NCI-H2081 (cell line): ENCODE results near the gene DRC1.

Experiments used
- DNase-seq, 2 experiments: peaks; one replicate each; lab custom pipeline; 2025; lab: John Stamatoyannopoulos, UW

Gene DRC1

GRCh38 chr2:26399771-26400376 lies 1.8 kb upstream of the DRC1 start:
- DNase-seq: peak; percentile 70 to 90

GRCh38 chr2:26400723-26401122 lies 997 bp upstream of the DRC1 start:
- no peak for DNase-seq

- DNase-seq: no peak
These were observed 5.8 kb downstream of the DRC1 start for GRCh38 chr2:26407526-26407925.

DNA sequence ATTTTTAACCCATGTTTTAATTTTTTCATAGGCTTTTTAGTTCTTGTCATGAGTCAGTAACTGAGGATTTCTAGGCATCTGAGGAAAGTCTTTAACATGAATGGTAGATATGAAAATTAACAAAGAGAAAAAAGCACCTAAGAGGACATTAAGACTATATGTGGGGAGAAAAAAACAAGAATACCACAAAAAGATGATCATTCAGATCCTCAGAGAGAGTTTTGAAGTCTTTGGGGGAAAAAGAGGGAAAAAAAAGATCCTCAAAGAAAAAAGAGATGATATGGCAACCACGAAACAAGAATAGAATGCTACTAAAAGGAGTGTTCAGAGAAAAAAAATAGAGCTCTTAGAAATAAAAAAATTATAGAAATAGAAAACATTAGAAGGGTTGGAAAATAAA lies 8.1 kb downstream of the DRC1 start:
- DNase-seq: no peak

- DNase-seq: no peak
These were observed 9.1 kb downstream of the DRC1 start for GRCh38 chr2:26410764-26411243.

- no peak for DNase-seq
These were observed 9.7 kb downstream of the DRC1 start for GRCh38 chr2:26411419-26411818.

GRCh38 chr2:26412091-26412673 lies 10.5 kb downstream of the DRC1 start:
- no peak for DNase-seq

DNA sequence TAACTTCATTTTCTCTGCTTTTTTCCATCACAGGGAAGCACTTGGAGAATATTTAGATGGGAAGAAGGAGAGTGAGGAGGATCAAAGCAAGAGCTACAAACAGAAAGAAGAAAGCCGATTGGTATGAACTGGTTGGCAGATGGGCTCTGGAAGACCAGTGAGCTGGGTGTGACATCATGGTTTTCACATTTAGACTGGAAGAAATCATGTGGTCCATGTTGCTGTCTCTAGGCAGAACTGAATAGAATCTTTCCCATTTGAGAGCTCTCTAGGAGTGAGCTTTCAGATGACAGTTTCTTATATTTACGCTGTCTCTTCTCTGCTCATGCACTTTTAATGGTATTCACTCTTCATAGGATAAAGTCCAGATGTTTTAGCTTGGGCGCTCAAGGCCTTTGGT lies 12.6 kb downstream of the DRC1 start:
- peak in 1 of 2 experiments; percentile 16 for DNase-seq

DNA sequence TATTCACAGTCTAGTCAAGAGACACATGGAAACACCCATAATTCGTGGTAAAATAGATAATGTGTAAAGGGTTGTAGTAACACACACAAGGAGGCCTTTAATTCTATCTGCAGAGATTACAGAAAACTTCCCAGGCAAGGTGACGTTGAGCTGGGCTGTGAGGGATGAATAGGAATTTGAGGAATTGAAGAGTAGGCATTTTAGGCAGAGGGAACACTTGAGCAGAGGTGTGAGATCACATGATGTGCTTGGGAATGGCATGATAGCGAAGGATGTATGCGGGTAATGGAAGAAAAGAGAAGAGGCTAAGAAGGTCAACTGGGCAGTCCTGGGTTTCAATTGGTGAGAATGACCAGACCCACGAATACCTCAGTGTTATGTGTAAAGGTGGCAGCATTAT lies 20.2 kb downstream of the DRC1 start:
- DNase-seq: no peak

- no peak for DNase-seq
These were observed 21.4 kb downstream of the DRC1 start for GRCh38 chr2:26422947-26423629.

DNA sequence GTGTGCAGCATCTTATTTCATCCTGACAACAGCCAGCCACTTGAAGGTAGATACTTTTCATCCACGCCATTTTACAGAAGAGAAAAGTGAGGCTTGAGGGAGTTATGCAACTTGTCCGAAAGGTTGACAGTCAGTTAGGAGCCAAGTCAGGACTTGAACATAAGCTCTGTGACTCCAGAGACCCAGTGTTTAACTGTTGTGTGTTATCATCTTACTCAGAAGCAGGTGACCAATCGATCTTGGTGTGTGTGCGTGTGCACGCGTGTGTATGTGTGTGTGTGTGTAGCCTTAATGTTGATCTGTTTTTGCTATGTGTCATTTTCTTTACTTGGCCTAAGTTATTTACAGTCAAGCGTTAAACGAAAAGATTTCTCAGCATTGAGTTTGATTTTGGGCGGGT lies 22.0 kb downstream of the DRC1 start:
- DNase-seq: no peak

DNA sequence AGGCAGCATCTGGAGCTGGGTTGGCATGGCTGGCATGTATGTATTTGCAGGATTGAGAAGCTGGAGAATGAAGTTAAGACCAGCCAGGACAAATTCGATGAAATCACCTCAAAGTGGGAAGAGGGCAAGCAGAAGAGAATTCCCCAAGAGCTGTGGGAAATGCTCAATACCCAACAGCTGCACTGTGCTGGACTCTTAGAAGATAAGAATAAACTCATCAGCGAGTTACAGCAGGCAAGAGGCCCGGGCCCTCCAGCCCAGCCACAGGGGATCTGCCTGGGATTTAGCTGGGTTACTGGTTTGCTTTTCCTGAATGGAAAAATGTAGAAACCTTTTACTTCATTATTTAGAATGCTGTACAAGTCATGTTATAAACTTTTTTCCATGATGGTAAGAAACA lies 22.5 kb downstream of the DRC1 start:
- no peak for DNase-seq

- DNase-seq: no peak
These were observed 27.1 kb downstream of the DRC1 start for GRCh38 chr2:26428846-26429245.

GRCh38 chr2:26429779-26430578 lies 28.3 kb downstream of the DRC1 start:
- peak; percentile 77 to 78 for DNase-seq

DNA sequence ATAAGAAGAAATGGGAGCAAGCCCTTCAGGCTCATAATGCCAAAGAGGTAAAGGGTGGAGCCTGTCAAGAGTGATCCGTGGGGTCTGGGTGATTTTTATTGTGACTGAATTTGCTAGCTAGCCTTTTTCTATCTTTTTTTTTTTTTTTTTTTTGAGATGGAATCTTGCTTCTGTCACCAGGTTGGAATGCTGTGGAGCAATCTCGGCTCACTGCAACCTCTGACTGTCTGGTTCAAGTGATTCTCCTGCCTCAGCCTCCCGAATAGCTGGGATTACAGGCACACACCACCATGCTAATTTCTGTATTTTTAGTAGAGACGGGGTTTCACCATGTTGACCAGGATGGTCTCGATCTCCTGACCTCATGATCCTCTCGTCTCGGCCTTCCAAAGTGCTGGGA lies 29.1 kb downstream of the DRC1 start:
- DNase-seq: no peak

DNA sequence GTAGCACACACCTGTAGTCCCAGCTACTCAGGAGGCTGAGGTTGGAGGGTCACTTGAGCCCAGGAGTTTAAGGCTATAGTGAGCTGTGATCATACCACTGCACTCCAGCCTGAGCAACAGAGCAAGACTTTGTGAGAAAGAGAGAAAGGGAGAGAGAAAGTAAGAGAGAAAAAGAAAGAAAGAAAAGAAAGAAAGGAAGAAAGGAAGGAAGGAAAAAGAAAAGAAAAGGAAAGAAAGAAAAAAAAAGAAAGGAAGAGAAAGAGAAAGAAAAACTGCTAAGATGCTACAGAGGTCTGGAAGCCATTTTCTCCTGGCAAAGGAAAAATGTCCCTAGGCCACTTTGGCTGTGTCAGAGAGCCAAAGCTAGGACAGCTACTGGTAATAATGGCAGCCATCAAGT lies 30.6 kb downstream of the DRC1 start:
- no peak for DNase-seq

GRCh38 chr2:26432859-26433258 lies 31.1 kb downstream of the DRC1 start:
- no peak for DNase-seq

DNA sequence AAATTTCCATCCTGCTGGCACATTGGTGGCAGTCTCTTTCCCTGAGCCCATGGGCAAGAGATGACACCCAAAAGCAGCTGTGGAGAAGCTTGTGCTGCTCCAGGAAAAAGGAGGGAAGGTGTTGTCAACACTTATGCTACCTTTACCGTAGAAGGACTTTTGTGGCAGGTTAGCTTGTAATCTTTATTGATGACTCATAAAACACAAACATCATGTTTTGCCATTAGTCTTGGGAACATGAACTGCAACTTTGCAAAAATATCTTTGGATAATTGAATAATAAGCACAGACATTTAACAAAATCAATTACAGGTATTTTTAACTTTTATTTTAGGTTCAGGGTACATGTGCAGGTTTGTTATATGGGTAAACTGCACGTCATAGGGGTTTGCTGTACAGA lies 33.4 kb downstream of the DRC1 start:
- no peak for DNase-seq

DNA sequence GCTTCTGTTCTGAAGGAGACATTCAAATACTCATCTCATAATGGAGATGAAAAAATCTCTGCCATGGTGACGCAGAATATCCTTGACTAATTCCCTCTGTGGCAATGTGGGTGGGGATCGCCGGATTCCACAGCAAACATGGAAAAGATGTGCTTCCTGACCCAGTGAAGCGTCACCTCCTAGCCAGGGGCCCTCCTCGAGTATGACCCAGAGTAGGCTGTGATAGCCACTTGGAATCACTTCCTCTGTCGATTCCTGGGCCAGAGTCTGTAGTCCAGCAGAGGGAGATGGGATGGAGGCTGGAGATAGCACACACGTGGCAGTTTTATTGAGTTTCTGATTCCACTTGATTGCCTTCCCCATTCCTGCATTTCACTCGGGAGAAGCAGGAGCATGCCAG lies 36.8 kb downstream of the DRC1 start:
- DNase-seq: no peak

- no peak for DNase-seq
These were observed 37.2 kb downstream of the DRC1 start for GRCh38 chr2:26438926-26439325.

GRCh38 chr2:26442301-26442700 lies 40.6 kb downstream of the DRC1 start:
- no peak for DNase-seq

- no peak for DNase-seq
These were observed 41.0 kb downstream of the DRC1 start for GRCh38 chr2:26442707-26443106.

DNA sequence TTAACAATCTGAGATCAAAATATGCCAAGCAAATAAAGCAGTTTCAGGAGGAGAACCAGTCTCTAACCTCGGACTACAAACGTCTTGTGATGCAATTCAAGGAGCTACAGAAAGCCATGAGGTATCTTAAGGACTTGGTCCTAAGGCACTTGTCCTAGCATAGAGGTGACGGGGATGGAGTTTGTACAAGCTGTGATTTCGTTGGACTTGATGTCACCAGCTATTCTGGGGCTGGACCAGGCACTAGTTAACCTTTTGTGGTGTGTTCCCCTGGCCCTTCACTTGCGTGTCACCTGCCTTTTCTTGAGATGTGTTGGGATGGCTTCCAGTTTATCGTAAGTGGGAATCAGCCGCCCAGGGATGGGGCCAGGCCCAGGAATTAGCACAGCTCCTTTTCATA lies 42.5 kb downstream of the DRC1 start:
- DNase-seq: no peak
